Immature natural killer cell (primary cell): ENCODE measurements around the gene RCCD1. TPM values are rescaled to one million over a fixed set of nuclear protein-coding genes. Genes with fewer than 3 reads are reported as not detected.

Experiments
- DNase-seq, 3 donors: peaks; one replicate each; pipeline ENCODE4 v3.0.0; 2022; ENCODE audit warnings: mixed read lengths in 1 of 3
- H3K27ac Mint-ChIP-seq, 6 donors: one replicate each; pipeline ENCODE4 v1.8.0; 2020; ENCODE audit warnings: mixed read lengths in 6 of 6, mild to moderate bottlenecking in 5 of 6, inconsistent platforms in 4 of 6, moderate library complexity in 3 of 6
- H3K27me3 Mint-ChIP-seq, 3 donors: one replicate each; pipeline ENCODE4 v1.8.0; 2020 to 2021; ENCODE audit warnings: low read depth in 3 of 3, mild to moderate bottlenecking in 3 of 3, mixed read lengths in 3 of 3, moderate library complexity in 3 of 3, inconsistent platforms in 1 of 3
- H3K36me3 Mint-ChIP-seq, 3 donors: one replicate each; pipeline ENCODE4 v1.8.0; 2020; ENCODE audit warnings: mixed read lengths in 3 of 3, inconsistent platforms in 2 of 3, mild to moderate bottlenecking in 2 of 3
- H3K4me1 Mint-ChIP-seq, 2 donors: one replicate each; pipeline ENCODE4 v1.8.0; 2020; ENCODE audit warnings: inconsistent platforms in 2 of 2, mild to moderate bottlenecking in 2 of 2, mixed read lengths in 2 of 2, moderate library complexity in 1 of 2
- H3K4me3 Mint-ChIP-seq, 5 donors: one replicate each; pipeline ENCODE4 v1.8.0; 2020; ENCODE audit warnings: mild to moderate bottlenecking in 5 of 5, mixed read lengths in 5 of 5, inconsistent platforms in 3 of 5, moderate library complexity in 3 of 5
- H3K9me3 Mint-ChIP-seq, 6 donors: one replicate each; pipeline ENCODE4 v1.8.0; 2020; ENCODE audit warnings: mild to moderate bottlenecking in 6 of 6, mixed read lengths in 6 of 6, inconsistent platforms in 4 of 6, moderate library complexity in 3 of 6
- polyA plus RNA-seq, 3 donors: library from polyadenylated mRNA; unstranded; fragments of 300-500 nt; fragmentation: Illumina TruSeq; gene quantifications; one replicate each; pipeline ENCODE4 v1.2.3, GENCODE V29; 2021

The RCCD1 gene
- polyA plus RNA-seq, 3 donors from 2014 or later: 1.6 to 3.0 TPM; not detected in 1

DNA sequence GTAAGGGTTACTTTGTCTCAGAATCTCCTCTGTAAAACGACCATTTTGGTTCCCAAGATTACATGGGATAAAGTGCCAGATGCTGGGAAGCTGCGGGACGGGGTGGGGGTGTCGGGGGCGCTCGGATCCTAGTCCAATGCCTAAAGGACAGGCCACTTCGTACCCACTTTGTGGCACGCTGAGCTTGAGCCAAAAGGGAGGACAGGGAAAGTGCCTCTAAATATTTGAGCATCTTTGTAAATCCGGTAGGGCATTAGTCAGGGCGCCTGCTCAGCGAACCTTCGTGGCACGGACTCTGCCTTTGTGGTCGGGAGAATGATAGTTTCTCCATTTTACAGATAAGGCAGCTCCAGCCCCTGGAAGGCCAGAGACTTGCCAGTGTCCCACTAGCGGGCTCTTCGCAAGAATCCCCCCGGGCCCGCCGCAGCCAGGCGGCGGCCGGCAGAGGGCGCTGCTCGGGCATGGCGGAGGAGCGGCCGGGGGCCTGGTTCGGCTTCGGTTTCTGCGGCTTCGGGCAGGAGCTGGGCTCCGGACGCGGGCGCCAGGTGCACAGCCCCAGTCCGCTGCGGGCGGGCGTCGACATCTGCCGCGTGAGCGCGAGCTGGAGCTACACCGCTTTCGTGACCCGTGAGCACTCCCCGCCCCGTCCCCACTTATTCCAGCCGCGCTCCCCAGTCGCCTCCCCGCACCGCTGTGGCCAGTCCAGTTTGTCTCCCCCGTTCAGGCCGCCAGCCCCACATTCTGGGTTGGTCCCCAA lies 1.8 kb downstream of the RCCD1 start:
- Mint-ChIP-seq H3K36me3 (peaks cover 4 to 13% (median 7%) of the 10 kb centered on the region in 3 donors), H3K4me1 (peaks cover 10 to 19% of the 10 kb centered on the region in 2 donors), H3K27ac (peak overlapping the region in 3 of 6 donors; percentile 58 to 74 (median 65)), H3K9me3 (no peaks in the 10 kb centered on the region), H3K4me3 (peak overlapping the region; percentile 70 to 90 (median 85)), H3K27me3 (peaks cover 0 to 2% (median 2%) of the 10 kb centered on the region in 3 donors)
- DNase-seq: peak; percentile 49 to 52 (median 51)

DNA sequence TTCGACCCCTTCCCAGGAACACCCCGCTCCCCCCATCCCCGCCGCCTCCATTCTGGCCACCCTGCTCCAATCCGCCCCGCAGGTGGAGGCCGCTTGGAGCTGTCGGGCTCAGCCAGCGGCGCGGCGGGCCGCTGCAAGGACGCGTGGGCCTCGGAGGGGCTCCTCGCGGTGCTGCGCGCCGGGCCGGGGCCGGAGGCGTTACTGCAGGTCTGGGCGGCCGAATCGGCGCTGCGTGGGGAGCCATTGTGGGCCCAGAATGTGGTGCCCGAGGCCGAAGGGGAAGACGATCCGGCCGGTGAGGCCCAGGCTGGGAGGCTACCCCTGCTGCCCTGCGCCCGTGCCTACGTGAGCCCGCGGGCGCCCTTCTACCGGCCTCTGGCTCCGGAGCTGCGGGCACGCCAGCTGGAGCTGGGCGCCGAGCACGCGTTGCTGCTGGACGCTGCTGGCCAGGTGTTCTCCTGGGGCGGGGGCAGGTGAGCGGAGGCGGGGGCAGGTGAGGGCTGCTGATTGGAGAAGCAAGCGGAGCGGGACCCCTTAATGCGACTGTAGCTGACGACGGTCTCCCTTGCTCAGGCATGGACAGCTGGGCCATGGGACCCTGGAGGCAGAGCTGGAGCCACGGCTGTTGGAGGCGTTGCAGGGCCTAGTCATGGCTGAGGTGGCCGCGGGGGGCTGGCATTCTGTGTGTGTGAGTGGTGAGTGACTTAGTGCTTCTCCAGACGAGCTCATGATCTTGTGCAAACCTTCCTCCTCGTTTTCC lies 2.5 kb downstream of the RCCD1 start:
- Mint-ChIP-seq H3K9me3 (no peaks in the 10 kb centered on the region), H3K4me1 (peaks cover 10 to 19% of the 10 kb centered on the region in 2 donors), H3K4me3 (peak overlapping the region; percentile 52 to 74 (median 70)), H3K27me3 (peaks cover 0 to 2% (median 0%) of the 10 kb centered on the region in 3 donors), H3K36me3 (peaks cover 0 to 14% (median 9%) of the 10 kb centered on the region in 3 donors), H3K27ac (peak overlapping the region in 2 of 6 donors; percentile 36 to 77)
- DNase-seq: no peak

DNA sequence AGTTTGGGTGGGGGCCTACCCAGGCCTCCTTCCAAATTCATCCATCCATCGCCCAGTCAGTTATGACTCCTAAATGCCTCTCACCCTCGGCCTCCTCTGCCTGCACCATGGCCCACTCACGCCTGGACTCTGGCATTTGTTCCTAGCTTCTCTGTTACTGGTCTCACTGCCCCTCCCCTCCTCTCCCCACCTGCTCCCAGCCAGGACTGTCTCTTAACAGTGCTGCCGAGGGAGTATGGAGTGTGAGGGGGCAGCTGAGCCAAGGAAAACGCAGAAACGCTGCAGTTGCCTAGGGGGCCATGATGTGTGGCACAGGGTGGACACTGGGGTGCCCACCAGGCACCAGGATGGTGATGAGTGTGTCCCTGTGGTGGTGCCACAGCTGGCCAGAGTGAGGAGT lies 3.1 kb downstream of the RCCD1 start:
- peak overlapping the region; percentile 52 to 74 (median 70) for H3K4me3 Mint-ChIP-seq
- H3K36me3 Mint-ChIP-seq: peaks cover 0 to 14% (median 9%) of the 10 kb centered on the region in 3 donors
- peak overlapping the region in 2 of 6 donors; percentile 36 to 77 for H3K27ac Mint-ChIP-seq
- H3K4me1 Mint-ChIP-seq: peaks cover 10 to 19% of the 10 kb centered on the region in 2 donors
- peaks cover 0 to 2% (median 0%) of the 10 kb centered on the region in 3 donors for H3K27me3 Mint-ChIP-seq
- no peak for DNase-seq
- H3K9me3 Mint-ChIP-seq: no peaks in the 10 kb centered on the region

DNA sequence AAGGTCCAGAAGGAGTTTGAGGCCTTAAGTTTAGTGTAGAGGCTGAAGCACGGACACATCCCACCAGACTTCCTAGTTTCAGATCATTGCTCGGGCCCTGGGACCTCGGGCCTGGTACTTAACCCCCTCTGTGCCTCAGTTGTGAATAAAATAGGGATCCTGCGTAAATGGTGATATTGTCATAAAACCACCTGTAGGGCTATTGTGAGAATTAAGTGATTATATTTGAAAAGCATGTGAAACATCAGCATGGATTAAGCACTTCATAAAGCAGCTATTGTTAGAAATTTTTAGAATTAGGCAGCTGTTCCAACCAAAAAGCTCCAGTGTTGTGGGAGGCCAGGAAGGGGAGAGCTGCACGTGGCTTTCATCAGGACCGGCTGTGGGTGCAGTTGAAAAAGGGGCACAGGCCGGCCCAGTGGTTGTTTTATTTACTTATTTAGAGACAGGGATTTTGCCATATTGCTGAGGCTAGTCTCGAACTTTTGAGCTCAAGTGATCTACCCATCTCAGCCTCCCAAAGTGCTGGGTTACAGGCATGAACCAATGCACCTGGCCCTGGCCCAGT lies 4.4 kb downstream of the RCCD1 start:
- peaks cover 7 to 16% of the 10 kb centered on the region in 2 donors for H3K4me1 Mint-ChIP-seq
- no peaks in the 10 kb centered on the region for H3K27me3 Mint-ChIP-seq
- peak overlapping the region in 1 of 6 donors; percentile 53 for H3K27ac Mint-ChIP-seq
- H3K4me3 Mint-ChIP-seq: peak overlapping the region in 1 of 5 donors; percentile 38
- H3K36me3 Mint-ChIP-seq: peaks cover 3 to 14% (median 9%) of the 10 kb centered on the region in 3 donors
- no peaks in the 10 kb centered on the region for H3K9me3 Mint-ChIP-seq
- DNase-seq: no peak

DNA sequence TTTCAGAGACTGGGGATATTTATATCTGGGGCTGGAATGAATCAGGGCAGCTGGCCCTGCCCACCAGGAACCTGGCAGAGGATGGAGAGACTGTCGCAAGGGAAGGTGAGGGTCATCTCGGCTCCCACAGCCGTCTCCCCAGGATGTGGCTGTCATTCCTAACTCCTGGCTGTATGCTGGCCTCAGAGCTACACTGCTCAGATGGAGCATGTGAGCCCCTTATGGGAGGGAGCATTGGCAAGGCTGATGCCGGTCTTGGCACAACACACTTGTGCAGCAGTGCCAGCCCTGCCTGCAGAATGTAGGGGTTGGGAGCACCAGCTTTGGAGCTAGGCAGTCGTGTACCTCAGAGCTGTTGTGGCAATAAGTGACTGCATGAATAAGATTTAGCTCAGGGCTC lies 5.2 kb downstream of the RCCD1 start:
- no peaks in the 10 kb centered on the region for H3K27me3 Mint-ChIP-seq

DNA sequence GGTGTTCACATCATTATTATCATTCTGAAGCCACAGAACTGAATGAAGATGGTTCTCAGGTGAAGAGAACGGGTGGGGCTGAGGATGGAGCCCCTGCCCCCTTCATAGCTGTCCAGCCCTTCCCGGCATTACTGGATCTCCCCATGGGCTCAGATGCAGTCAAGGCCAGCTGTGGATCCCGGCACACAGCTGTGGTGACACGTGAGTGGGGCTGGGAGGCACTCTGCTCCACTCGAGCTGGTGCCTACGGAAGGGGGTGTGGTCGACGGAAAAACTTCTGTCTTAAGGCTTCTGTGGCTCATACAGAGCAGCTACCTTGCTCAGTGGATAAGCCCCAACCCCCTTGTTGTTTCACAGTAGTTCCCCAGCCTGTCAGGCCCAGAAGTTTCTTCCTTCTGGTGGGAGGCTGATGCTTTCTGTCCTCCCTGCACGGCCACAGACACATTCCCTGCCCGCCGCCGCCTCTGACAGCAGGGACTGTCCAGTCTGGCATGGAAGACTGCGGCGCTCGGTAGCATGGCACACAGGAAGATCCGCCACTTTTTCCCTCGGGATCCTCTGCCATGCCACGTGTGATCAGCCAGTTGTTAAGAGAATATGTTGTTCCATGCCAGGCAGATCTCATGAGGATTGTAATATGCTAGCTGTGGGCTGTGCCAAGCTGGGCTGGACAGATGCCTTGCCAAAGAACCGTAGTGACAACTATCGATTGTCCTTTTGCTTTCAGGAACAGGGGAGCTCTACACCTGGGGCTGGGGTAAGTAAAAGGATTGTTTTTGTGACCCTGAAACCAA lies 5.8 kb downstream of the RCCD1 start:
- Mint-ChIP-seq H3K27me3 (no peaks in the 10 kb centered on the region), H3K36me3 (peaks cover 3 to 14% (median 9%) of the 10 kb centered on the region in 3 donors), H3K27ac (no peak overlapping the region), H3K4me1 (peaks cover 5 to 11% of the 10 kb centered on the region in 2 donors), H3K9me3 (no peaks in the 10 kb centered on the region), H3K4me3 (no peak overlapping the region)
- no peak for DNase-seq

More for the DNA sequence above, 5.2 kb downstream of the RCCD1 start:
- H3K36me3 Mint-ChIP-seq: peaks cover 3 to 14% (median 9%) of the 10 kb centered on the region in 3 donors
- peaks cover 5 to 13% of the 10 kb centered on the region in 2 donors for H3K4me1 Mint-ChIP-seq
- DNase-seq: no peak
- H3K9me3 Mint-ChIP-seq: no peaks in the 10 kb centered on the region
- H3K27ac Mint-ChIP-seq: peak overlapping the region in 1 of 6 donors; percentile 7
- no peak overlapping the region for H3K4me3 Mint-ChIP-seq

DNA sequence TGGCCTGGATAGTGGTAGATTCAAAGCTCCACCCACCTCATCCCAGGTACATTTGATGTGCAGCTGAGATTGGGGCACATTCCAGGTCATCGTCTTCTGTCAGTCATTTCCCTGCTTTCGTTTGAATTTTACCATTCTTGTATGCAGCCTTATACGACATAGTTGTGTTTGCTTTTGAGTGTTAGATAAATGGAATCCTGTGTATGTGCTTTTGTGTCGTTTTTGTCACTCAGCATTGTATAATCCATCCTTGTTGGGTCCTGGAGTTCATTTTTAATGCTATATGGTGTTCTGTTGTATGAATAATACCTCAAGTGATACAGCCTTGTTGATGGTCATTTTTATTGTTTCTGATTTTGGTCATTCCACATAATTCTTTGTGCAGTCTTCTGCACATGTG lies 7.3 kb downstream of the RCCD1 start:
- H3K27ac Mint-ChIP-seq: peak overlapping the region in 1 of 6 donors; percentile 30
- peaks cover 7 to 19% (median 13%) of the 10 kb centered on the region in 3 donors for H3K36me3 Mint-ChIP-seq
- DNase-seq: no peak
- H3K4me1 Mint-ChIP-seq: peaks cover 0 to 4% of the 10 kb centered on the region in 2 donors
- H3K27me3 Mint-ChIP-seq: no peaks in the 10 kb centered on the region
- no peaks in the 10 kb centered on the region for H3K9me3 Mint-ChIP-seq
- H3K4me3 Mint-ChIP-seq: no peak overlapping the region

DNA sequence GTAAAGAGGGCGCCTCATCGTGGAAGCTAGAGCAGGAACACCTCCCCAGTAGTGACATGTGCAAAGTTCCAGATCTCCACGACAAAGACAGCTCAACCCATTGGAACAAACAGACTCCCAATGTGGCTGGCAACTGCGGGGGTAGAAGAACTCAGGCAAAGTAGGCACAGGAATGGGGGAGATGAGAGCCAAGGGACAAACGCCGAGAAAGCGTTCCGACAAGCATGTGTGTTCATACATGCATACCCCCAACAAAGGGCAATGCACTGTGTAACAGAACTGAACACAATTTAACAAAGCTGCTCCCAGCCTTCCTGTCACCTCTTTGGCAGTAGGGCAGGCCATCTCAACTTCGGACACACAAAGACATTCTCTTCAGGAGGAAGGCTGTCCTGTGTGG lies 11.6 kb downstream of the RCCD1 start:
- Mint-ChIP-seq H3K4me1 (no peaks in the 10 kb centered on the region), H3K27me3 (no peaks in the 10 kb centered on the region), H3K4me3 (no peak overlapping the region), H3K27ac (peak overlapping the region in 1 of 6 donors; percentile 4), H3K36me3 (peaks cover 7 to 13% (median 11%) of the 10 kb centered on the region in 3 donors), H3K9me3 (no peaks in the 10 kb centered on the region)
- DNase-seq: no peak

DNA sequence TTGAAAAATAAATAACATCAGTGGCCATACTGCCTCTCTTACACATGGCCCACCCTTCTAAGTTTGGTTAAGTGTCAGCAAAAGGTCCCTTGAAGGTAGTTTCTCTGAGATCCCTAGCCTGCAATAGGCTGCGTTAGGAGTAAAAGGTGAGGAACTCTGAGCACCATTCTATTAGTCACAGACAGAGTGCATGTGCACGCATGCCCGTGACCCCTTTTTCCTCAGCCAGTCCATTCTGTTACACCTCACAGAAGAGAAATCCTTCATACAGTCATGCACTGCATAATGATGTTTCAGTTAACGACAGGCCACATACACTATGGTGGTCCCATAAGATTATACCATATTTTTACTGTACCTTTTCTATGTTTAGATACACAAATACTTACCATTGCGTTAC lies 12.5 kb downstream of the RCCD1 start:
- no peaks in the 10 kb centered on the region for H3K4me1 Mint-ChIP-seq
- peak overlapping the region in 1 of 6 donors; percentile 26 for H3K27ac Mint-ChIP-seq
- peaks cover 7 to 9% (median 8%) of the 10 kb centered on the region in 3 donors for H3K36me3 Mint-ChIP-seq
- no peaks in the 10 kb centered on the region for H3K9me3 Mint-ChIP-seq
- H3K27me3 Mint-ChIP-seq: no peaks in the 10 kb centered on the region
- DNase-seq: no peak
- no peak overlapping the region for H3K4me3 Mint-ChIP-seq

DNA sequence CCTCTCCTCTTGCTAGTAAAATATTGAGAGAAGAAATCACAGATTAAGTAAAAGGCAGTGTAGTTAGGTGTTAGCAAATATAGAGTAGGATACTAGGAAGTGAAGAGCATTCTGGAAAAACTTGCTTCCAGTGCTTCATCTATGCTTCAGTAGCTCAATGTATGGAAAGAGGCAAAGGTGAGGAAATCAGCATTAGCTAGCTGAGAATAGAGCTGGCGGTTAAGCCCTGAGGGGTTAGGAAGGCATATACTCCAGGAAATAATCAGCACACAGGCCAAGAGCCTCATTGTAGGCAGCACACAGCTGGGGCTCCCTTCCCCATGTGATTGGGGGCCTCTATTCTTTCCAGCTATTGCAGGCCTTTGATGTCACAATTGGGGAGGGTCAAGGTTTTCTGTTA lies 13.8 kb downstream of the RCCD1 start:
- Mint-ChIP-seq H3K36me3 (peaks cover 4 to 8% (median 8%) of the 10 kb centered on the region in 3 donors), H3K27me3 (no peaks in the 10 kb centered on the region), H3K4me3 (no peak overlapping the region), H3K9me3 (no peaks in the 10 kb centered on the region), H3K27ac (peak overlapping the region in 1 of 6 donors; percentile 84), H3K4me1 (no peaks in the 10 kb centered on the region)
- DNase-seq: no peak

DNA sequence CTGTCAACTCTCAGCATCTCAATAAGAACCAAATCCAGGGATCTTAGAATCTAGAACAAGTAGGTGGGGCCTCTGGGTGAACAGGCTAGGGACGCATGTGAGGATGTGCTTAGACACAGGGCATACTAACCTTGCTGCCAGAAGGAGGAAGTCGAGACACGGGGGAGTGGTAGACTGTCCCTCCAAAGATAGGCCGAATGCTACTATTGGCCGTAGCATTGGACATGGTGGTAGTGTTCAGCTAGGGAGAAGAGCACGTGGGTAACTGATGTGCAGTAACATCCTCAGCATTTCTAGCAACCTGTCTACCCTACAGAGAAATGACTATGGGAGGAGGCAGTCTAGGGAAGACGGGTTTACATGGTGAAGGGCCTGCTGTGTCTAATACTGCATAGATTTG lies 15.6 kb downstream of the RCCD1 start:
- Mint-ChIP-seq H3K4me1 (no peaks in the 10 kb centered on the region), H3K27ac (no peak overlapping the region), H3K27me3 (no peaks in the 10 kb centered on the region), H3K4me3 (no peak overlapping the region), H3K9me3 (no peaks in the 10 kb centered on the region), H3K36me3 (peaks cover 9 to 13% (median 13%) of the 10 kb centered on the region in 3 donors)
- DNase-seq: no peak

DNA sequence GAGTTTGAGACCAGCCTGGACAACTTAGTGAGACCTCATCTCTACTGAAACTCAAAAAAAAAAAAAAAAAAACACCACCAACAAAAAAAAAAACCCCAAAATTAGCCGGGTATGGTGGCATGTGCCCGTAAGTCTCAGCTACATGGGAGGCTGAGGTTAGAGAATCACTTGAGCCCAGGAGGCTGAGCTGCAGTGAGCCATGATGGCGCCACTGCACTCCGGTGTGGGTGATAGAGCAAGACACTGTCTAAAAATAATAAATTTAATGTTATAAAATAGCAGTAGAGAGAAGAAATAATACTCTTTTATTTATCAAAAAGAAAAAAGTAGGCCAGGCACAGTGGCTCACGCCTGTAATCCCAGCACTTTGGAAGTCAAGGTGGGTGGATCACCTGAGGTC lies 17.4 kb downstream of the RCCD1 start:
- Mint-ChIP-seq H3K27me3 (no peaks in the 10 kb centered on the region), H3K4me1 (no peaks in the 10 kb centered on the region), H3K27ac (no peak overlapping the region), H3K4me3 (no peak overlapping the region), H3K36me3 (peaks cover 5 to 9% (median 8%) of the 10 kb centered on the region in 3 donors), H3K9me3 (no peaks in the 10 kb centered on the region)
- DNase-seq: no peak

DNA sequence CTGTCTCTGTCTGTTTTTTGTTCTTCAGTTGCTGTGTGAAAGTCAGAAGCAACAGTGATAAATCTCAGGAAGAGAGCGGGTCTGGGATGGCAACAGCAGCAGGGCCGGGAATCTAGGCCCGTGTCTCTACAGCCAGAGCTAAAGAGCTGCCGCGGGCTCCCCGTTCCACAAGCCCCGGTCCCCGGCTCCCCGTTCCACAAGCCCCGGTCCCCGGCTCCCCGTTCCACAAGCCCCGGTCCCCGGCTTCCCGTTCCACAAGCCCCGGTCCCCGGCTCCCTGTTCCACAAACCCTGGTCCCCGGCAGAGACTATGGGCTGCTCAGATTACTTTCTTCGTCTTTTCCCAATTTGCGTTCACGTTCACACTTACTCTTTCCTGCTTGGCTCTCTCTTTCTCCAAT lies 19.5 kb downstream of the RCCD1 start:
- Mint-ChIP-seq H3K9me3 (no peaks in the 10 kb centered on the region), H3K36me3 (peaks cover 5 to 10% (median 9%) of the 10 kb centered on the region in 3 donors), H3K4me1 (no peaks in the 10 kb centered on the region), H3K27ac (no peak overlapping the region), H3K27me3 (no peaks in the 10 kb centered on the region), H3K4me3 (no peak overlapping the region)
- DNase-seq: no peak
